Stimulated activated CD8-positive, alpha-beta memory T cell treated with anti-CD3 and anti-CD28 coated beads, Interleukin-12 subunit alpha, Interleukin-12 subunit beta, amount 100 ng/mL, for 4 hours (primary cell): ENCODE measurements around the gene TCF4.

Experiments
- DNase-seq: peaks from one replicate; pipeline ENCODE4 v3.0.0-alpha.2; 2020; ENCODE audit warnings: low read depth

The TCF4 gene

GRCh38 chr18:55440988-55441387 is 147.0 kb downstream of the TCF4 start:
- no peak for DNase-seq

GRCh38 chr18:55439056-55439455 is 148.9 kb downstream of the TCF4 start:
- DNase-seq = no peak

- DNase-seq = no peak
Measured at GRCh38 chr18:55435592-55435991, 152.4 kb downstream of the TCF4 start.

- DNase-seq = no peak
Measured at GRCh38 chr18:55433648-55434047, 154.3 kb downstream of the TCF4 start.

- no peak for DNase-seq
Measured at GRCh38 chr18:55433140-55433539, 154.9 kb downstream of the TCF4 start.

- DNase-seq = no peak
Measured at GRCh38 chr18:55432307-55433040, 155.5 kb downstream of the TCF4 start.

GRCh38 chr18:55430026-55430425 is 158.0 kb downstream of the TCF4 start:
- no peak for DNase-seq

- DNase-seq = no peak
Measured at GRCh38 chr18:55427951-55428350, 160.0 kb downstream of the TCF4 start.

GRCh38 chr18:55425698-55426097 is 162.3 kb downstream of the TCF4 start:
- no peak for DNase-seq

GRCh38 chr18:55422456-55423180 is 165.4 kb downstream of the TCF4 start:
- no peak for DNase-seq

- no peak for DNase-seq
Measured at GRCh38 chr18:55421615-55422419, 166.2 kb downstream of the TCF4 start.

GRCh38 chr18:55421308-55421614 is 166.7 kb downstream of the TCF4 start:
- DNase-seq = no peak

GRCh38 chr18:55420665-55421307 is 167.2 kb downstream of the TCF4 start:
- DNase-seq = no peak

- no peak for DNase-seq
Measured at GRCh38 chr18:55419947-55420664, 167.9 kb downstream of the TCF4 start.

GRCh38 chr18:55419132-55419946 is 168.7 kb downstream of the TCF4 start:
- no peak for DNase-seq

- no peak for DNase-seq
Measured at GRCh38 chr18:55418439-55418838, 169.6 kb downstream of the TCF4 start.

- DNase-seq = no peak
Measured at GRCh38 chr18:55416791-55417190, 171.2 kb downstream of the TCF4 start.

GRCh38 chr18:55415258-55415871 is 172.6 kb downstream of the TCF4 start:
- peak; percentile 33 for DNase-seq

- no peak for DNase-seq
Measured at GRCh38 chr18:55414475-55414874, 173.5 kb downstream of the TCF4 start.

- DNase-seq = no peak
Measured at GRCh38 chr18:55413474-55413873, 174.5 kb downstream of the TCF4 start.
